ENCODE data around the gene GPR107.

DNA sequence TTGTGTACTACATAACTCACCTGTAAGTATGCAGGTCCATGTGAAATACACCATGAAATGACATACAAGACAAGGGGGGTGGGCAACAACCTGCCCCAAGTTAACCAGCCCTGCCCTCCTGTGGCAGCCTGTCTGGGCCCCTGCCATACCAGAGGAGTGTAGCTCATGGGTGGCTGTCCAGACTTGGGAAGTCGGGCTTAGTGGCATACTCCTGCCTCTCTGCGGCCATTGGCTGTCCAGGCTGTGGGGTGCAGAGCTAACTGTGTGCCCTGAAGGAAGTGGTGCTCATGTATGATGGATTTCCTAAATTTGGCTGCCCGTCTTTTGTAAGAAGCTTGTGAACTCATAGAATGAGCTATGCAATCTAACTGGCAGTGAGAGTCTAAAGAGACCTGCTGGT, 47.0 kb downstream of the GPR107 start:
- TF ChIP-seq, protein P1, sequence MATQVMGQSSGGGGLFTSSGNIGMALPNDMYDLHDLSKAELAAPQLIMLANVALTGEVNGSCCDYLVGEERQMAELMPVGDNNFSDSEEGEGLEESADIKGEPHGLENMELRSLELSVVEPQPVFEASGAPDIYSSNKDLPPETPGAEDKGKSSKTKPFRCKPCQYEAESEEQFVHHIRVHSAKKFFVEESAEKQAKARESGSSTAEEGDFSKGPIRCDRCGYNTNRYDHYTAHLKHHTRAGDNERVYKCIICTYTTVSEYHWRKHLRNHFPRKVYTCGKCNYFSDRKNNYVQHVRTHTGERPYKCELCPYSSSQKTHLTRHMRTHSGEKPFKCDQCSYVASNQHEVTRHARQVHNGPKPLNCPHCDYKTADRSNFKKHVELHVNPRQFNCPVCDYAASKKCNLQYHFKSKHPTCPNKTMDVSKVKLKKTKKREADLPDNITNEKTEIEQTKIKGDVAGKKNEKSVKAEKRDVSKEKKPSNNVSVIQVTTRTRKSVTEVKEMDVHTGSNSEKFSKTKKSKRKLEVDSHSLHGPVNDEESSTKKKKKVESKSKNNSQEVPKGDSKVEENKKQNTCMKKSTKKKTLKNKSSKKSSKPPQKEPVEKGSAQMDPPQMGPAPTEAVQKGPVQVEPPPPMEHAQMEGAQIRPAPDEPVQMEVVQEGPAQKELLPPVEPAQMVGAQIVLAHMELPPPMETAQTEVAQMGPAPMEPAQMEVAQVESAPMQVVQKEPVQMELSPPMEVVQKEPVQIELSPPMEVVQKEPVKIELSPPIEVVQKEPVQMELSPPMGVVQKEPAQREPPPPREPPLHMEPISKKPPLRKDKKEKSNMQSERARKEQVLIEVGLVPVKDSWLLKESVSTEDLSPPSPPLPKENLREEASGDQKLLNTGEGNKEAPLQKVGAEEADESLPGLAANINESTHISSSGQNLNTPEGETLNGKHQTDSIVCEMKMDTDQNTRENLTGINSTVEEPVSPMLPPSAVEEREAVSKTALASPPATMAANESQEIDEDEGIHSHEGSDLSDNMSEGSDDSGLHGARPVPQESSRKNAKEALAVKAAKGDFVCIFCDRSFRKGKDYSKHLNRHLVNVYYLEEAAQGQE (IDR thresholded peaks at IDR 0.05; ENCODE audit: low read depth): no peak
- TF ChIP-seq NFIC (IDR thresholded peaks at IDR 0.05) (no peak), YY1 (IDR thresholded peaks at IDR 0.05; ENCODE audit: low read depth) (no peak), EP300 (IDR thresholded peaks at IDR 0.05; ENCODE audit: borderline replicate concordance) (no peak), RAD21 (IDR thresholded peaks at IDR 0.05; ENCODE audit: low read depth) (no peak), USF1 (IDR thresholded peaks at IDR 0.05) (no peak)
